Activated CD8-positive, alpha-beta memory T cell treated with anti-CD3 and anti-CD28 coated beads, Interleukin-2, amount 50 U/mL, for 24 hours (primary cell): ENCODE results near the gene ASXL3.

Experiments used
- DNase-seq: peaks from one replicate; pipeline ENCODE4 v3.0.0-alpha.2; 2020; ENCODE audit errors: extremely low read depth

ASXL3 gene

DNA sequence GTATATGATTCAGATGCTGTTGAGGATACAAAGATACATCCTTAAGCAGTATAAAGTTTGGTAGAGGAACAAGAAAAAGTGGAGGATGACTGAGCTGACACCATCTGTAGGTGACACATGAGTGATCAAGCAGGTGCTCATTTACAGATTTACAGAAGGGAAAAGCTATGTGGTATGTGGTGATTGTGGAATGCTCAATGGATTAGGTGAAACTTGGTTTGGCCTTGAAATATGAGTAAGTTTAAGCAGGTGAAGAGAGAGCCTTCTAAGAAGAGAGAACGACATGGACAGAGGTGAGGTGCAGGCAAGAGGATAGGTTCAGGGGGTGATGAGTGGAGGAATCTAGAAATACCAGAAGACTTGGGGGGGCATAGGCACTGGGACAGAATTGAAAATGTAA, 5.9 kb downstream of the ASXL3 start:
- DNase-seq = no peak

DNA sequence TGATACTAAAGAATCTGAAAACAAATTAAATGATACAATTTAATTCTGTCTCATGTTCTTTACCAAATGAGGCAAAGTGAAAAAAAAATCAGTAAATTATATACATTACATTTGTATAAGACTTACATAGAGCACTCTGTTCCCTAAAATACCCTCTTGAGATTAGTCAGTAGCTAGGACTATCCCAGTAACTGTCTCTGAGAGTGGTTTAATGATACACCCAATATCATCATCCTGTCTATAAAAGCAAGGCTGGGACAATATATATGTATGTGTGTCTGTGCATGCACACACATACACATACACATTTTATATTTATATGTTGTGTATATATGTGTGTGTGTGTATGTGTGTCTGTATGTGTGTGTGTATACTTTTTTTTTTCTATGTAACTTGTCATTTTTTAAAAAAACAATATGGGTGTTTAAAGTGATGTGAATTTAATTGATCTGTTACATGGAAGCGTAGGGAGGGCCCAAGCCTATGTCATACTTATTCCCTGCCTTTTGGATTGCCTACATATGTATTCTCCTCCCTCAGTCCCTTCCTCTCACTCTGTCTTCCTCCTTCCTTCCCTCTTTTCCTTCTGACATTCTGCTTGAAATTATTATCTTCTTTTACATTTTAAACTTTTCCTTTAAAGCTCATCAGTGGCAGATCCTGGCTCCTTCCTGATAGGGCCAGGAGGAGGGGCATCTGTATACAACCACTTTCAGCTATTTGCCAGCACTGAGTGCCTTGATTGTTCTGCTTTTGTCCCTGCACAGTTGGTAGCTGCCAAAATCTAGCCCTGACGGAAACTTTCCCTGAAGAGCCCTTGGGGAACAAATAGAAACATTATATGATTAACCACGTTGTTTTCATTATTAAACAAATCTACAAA, 6.8 kb downstream of the ASXL3 start:
- DNase-seq = no peak

DNA sequence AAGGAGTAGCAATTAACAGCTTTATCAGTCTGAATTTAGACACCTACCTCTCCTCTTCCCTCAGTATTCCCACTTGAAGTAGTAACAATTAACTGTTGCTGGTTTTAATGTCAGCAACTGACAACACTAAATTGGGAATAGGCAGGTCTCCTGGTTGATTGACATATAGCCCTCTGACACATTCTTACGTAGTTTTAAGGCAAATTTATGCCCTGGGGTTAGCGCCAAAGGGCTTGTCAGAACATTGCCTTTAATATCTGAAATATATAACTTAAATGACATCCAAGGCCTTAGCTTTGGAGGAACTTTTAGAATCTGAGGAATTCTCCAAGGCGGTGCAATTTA, 7.4 kb downstream of the ASXL3 start:
- no peak for DNase-seq

DNA sequence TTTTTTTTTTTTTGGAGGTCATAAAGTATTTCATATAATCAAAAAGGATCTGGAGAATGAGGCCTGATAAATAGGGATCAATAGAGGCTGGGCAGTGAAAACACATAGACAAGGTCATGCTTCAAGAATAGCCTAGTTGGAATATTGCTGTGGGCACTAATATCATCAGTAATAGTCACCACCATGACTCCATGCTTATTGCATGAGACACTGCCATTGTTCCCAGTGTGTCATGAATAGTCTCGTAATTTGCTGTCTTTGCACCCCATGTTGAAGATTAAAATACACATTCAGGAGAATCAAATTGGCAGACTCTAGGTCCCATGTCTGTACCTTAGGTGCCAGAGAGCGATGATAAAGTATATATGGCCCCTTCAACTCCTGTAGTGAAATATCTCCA, 10.3 kb downstream of the ASXL3 start:
- DNase-seq = no peak

DNA sequence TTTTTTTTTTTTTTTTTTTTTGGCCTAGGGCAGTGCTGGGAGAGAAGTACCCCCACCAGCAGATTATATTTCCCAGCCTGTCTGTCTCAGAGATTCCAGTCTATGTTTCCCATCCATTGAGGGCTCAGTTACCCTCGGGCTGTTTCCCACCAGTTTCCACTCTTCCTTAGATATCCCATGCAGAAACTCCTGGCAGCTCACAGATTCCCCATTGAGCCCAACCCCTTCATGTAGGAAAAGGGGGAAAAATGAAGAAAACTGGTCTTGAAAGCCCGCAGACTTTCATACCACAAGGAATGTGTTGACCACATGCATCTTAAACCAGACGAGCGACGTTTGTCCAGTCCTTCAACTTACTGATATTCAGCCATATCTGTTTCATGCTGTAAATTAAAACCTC, 15.2 kb downstream of the ASXL3 start:
- no peak for DNase-seq

DNA sequence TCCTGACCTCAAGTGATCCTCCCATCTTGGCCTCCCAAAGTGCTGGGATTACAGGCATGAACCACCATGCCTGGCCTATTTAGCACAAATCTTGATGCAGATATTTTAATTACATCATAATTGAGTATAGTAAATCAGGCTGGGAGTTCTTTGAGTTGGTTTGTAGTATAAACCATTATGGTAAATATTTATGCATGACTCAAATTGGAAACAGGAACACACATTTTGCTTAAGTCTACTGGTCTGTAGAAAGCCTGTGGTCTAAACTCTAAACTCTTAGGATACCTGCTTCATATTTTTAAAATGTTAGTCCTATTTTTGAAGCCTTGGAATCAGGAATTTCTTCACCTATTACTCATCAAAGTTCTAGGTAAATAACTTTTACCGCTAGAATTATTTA, 16.8 kb downstream of the ASXL3 start:
- DNase-seq = no peak

DNA sequence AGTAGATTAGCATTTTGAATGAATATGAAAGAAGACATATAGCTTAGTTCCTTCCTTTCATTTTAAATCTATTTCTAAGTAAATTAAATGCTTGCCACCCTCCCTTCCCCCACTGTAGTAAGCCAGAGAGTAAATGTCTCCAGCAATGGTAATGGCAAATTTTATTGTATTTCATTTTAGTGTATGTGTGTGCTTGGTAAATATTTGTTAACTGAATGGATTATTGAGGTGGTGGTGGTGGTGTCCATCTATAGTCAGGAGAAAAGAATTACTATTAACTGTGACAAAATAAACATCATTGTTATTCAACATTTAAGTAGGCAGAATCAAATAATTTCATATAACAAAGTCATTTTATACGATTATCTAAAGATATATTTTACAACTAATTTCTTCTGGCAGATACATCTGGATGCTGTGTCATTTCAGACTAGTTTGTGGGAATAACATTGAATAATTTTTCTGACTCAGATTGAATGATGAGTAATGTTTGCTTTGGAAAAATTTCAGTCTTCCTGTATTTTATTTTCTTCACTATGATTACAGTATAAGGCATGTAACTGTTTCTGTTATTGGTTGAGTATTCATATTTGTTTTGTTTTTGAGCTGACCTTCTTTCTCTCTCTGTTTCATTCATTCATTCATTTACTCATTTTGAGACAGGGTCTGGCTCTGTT, 18.3 kb downstream of the ASXL3 start:
- no peak for DNase-seq

DNA sequence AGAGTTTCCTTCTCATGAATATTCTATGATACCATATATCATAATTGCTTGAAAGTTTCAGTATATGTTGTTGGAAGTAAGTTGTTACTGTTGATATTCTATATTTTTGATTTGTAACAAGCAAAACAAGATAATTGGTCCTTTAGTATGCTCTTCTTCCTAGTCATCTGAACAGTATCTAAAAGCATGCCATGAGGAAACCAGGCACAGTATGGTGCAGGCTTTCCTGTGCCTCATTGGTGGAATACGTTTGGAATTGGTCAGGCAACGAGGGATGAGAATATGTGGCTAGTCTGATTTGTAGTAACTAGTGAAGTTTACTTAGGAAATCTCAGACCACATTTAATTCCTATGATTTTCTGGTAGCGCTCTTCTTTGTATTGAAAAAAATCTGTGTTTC, 22.8 kb downstream of the ASXL3 start:
- no peak for DNase-seq

DNA sequence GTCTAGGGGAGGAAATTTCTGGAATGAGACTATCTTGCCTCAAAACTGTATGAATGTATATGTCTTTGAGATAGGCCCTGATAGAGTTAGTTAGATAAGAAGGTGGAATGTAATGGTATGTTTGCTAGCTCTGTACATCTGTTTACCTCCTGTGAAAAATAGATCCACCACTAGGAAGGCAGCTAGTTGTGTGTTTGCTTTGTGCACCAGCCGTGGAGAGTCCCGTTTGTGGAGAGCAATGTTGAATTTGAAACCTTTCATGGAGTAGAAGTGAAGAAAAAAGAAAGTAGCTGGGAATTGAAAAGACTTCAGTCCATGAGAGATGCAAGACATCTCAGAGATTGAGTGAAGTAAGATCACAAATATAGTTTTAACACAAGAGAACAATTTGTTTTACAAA, 25.4 kb downstream of the ASXL3 start:
- no peak for DNase-seq

DNA sequence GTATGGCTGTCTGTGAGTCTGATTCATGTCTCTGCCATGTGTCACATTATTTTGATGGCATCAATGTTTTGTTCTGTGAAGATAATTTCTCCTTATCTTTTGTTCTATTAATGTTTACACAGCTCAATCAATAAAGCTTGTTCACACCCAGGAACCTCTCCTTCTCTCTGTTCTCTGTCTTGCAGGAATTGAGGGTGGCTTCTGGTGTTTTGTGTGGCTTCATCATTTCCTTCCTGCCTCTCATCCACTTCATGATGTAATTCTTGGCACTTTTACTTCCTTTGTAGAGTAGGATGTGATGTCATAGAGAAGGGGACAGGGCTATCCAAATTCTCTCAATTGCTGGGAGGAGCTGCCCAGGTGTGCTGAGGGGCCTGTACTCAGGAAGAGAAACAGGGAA, 27.2 kb downstream of the ASXL3 start:
- no peak for DNase-seq

DNA sequence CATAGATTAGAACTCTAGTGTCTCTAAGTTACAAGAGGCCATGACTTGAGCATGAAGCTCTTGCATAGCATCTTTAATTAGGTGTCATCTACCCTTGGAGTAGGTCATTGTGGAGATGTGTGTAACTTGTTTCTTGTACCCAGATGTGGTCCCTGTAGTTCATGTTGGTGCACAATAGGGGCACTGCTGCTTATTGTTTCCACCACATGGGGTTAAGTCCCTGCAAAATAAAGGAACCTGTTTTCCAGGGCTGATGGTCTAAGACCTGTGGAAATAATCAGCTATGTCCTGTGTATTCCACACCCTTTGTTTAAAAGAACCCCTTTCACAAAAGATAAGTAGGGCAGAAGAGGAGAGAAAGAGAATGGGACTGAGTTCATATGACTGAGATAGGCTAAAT, 28.6 kb downstream of the ASXL3 start:
- no peak for DNase-seq

DNA sequence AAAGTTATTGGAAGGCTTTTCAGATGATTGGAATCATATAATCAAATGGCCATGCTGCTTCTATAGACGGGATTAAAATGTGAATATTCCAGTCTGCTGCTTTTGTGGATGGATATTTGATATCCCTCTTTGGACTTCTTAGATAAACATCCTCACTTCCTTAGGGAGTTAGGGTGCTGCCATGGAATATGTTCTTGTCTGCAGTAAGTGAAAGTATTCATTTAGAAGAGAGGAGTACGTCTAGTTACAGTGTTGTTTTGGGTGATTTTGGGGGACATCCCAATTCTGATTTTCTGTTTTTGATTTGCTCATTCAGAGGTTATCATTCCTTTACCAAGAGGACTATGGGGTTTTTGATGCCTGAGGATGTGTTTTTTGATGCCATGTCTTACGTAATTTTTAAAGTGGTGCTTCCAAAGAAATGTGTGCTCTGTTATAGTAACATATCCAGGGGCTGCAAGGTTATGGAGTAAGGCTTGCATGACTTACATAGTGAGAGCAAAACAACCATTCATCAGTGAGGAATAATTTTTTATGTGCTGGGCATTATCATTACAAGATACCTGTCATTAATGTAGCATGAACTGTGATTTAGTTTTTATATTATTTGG, 33.6 kb downstream of the ASXL3 start:
- no peak for DNase-seq

DNA sequence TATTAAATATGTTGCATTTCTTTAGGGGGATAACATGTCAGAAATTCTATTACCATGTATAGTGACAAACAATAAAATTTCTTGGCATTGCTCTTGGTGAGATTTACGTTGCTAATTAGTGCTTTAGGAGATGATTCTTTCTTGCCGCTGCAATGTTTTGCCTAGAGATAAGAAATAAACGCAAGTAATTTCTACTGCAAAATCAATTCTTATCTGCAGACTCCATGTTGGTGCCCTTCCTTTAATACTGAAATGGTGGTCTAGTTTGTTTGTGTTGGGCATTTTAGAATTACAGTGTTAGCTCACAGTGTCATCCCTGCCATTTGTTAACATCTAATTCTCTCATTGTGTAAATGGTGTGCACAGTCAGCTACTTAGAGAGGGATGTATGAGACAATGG, 34.6 kb downstream of the ASXL3 start:
- no peak for DNase-seq

DNA sequence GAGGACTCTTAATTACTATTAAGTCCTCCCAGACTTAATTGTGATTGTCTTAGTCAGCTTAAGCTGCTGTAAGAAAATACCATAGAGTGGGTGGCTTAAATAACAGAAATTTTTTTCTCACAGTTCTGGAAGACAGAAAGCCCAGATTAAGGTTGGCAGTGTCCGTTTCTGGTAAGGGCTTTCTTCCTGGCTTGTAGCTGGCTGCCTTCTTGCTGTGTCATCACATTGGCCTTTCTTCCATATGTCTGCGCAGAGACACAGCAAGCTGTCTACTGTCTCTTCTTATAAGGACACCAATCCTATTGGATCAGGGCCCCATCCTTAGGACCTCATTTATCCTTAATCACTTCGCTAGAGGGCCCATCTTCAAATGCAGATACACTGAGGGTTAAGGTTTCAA, 38.5 kb downstream of the ASXL3 start:
- DNase-seq = no peak

DNA sequence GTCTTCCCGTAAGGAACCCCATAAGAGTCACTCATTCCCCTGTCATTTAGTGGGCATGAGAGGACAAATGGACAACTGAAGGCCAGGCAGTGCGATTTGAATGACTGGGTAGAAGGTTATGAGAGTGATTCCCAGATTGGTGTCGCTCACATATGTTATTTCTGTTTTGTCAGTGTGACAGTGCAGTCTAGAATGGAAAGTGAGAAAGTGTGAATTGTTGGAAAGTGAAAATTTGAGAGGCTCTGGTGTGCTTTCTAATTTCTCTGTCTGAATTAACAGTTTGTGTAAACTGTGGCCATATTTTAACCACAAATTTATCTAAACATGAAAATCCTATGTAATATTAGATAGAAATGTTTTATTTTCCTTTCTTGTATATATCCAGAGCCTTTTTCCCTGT, 49.1 kb downstream of the ASXL3 start:
- DNase-seq = no peak

DNA sequence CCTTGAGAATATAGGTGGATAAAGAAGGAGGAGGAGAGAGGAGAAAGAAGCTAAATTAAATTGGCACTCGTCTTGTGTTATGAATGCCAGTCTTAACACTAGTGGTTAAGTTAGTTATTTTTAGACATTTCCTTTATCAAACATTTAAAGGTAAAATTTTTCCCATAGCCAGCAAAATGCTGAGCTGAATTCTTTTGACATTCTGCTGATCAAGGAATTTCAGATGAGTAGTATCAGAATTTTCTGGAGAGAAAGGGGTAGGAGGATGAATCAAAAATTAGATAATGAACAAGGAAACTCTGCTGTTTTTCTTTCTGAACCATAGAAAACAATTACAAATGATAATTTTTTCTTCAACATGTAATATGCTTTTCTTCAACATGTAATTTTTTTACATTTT, 52.5 kb downstream of the ASXL3 start:
- DNase-seq = no peak

DNA sequence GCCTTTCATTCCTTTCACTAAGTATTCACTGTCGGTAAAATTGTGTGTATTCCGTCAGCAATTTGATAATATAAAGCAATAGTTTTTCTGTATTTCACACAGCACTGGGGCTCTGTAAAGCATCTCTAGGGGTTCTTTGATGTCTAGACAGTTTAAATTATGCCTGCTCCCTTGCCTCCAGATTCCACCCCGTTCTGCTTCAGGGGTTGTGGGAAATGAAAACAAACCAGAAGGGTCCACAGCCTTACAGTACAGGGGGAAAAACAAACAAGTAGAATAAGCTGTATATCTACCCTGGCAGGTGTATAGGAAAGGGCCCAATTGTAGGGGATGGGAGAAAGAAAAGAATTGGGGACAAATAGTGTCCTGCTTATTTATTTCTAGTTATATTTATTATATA, 63.1 kb downstream of the ASXL3 start:
- DNase-seq = no peak

DNA sequence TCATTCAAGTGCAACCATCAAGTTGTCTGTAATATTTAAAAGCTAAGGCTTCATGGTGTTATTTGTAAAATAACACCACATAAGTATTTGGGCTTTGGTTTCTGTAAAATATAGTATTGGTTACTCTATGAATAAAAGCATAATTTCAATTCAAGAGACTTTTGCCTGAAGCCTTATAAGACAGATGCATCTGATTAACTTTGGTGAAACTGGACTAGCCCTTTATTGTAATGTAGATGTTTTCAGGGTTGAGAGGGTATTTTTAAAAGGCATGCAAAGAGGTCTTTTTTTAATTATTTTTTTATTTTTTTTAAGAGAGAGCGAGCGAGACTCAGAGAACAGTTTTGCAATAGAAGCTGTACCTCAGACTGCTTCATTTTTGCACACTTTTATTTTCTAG, 66.5 kb downstream of the ASXL3 start:
- no peak for DNase-seq

DNA sequence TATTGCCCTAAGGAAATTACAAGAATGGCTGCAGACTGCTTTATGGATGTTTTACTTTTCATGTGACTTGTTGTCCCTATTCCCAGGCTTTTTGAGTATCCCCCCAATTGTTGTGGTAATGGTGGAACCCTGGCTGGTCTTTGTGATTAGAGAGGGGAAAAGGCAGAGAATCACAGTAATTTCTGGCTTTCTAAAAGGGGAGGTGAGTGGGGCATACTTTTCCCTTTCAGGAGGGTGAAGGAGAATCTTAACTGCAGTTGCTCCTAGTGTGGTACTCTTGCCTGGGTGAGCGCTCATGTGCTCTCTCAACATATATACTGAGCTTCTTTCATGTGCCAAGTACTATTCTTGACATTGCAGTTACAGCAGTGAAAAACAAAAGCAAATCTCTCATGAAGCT, 69.3 kb downstream of the ASXL3 start:
- no peak for DNase-seq

DNA sequence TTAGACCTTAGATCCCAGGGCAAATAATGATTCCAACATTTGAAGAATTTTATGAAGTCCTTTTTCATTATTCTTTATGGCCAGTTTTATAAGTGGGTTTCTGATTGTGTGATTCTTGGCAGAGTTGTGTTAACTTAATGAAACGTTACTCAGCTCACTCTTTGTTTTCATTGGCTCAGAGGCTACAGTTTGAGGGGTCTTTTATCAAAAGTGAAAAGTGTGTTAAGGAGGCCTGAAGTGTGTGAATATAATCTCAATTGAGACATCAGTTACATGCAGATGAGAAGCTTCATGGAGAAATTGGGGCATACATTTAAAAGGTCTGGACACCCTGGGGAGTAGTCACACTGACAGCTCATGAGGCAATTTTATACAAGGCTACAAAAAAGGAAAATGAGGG, 74.6 kb downstream of the ASXL3 start:
- no peak for DNase-seq

DNA sequence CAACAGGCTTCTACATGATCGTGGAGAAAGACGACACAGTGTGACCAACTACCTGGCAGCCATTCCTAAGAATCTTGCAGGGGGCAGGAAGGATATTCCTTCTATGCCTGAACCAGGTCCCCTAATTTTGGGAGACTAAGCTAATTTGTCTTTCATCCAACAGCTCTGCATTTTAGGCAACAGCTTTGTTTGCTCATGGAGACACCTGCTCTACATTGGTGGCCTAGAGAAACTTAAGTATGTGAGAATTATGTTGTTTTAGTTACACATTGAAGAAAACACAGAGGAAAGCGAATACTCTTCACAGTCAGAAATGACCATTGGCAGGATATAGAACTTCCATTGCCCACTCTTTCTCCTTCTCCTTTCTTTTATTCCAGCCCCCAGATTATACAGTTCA, 75.2 kb downstream of the ASXL3 start:
- no peak for DNase-seq

DNA sequence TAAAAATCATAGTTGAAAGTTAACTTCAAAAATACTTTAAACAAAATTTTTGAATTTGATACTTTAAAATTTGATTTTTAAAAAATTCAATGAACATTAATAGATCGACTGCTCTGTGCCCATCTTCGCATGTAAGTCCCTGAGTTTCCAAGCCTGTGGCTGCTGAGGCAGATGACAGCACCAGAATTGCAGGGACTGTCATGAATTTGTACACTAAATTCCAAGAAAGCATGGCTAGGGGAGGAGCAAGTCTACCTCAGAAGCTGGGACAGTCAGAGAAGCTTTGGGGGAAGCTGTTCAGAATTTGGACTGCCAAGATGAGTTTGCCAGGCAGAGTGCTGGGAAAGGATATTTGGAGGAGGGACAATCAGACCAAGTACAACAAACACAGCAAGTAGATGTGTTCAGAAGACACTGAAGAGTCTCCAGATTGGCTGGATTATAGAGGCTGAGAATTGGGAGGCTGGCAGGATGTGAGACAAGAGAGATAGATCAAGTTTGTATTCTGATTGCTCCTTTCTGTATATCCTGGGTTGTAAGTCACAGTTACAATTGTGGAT, 79.0 kb downstream of the ASXL3 start:
- no peak for DNase-seq
